Epithelial cell of esophagus (primary cell): ENCODE data around the gene RERE.

ENCODE experiments used
- DNase-seq: peaks from one replicate; pipeline ENCODE4 v3.0.0; 2010; ENCODE audit warnings: low read depth
- H3K4me3 ChIP-seq: 2 replicates; pipeline ENCODE4 v1.5.1; 2011; ENCODE audit warnings: mild to moderate bottlenecking, low read length, control low read depth
- CTCF ChIP-seq: IDR thresholded peaks from 2 replicates; pipeline ENCODE4 v1.5.1; 2011; ENCODE audit warnings: low read depth, mild to moderate bottlenecking, low read length, control low read depth, inconsistent platforms; ENCODE audit not compliant: insufficient read depth; ENCODE audit errors: missing control alignments

Gene RERE

GRCh38 chr1:8679929-8680663 lies 137.3 kb downstream of the RERE start:
- H3K4me3 ChIP-seq = no peak overlapping the region
- TF ChIP-seq CTCF = no peak
- no peak for DNase-seq

- H3K4me3 ChIP-seq = no peak overlapping the region
- no peak for TF ChIP-seq CTCF
- peak; percentile 61 for DNase-seq
Measured at GRCh38 chr1:8679395-8679800, 138.0 kb downstream of the RERE start.

DNA sequence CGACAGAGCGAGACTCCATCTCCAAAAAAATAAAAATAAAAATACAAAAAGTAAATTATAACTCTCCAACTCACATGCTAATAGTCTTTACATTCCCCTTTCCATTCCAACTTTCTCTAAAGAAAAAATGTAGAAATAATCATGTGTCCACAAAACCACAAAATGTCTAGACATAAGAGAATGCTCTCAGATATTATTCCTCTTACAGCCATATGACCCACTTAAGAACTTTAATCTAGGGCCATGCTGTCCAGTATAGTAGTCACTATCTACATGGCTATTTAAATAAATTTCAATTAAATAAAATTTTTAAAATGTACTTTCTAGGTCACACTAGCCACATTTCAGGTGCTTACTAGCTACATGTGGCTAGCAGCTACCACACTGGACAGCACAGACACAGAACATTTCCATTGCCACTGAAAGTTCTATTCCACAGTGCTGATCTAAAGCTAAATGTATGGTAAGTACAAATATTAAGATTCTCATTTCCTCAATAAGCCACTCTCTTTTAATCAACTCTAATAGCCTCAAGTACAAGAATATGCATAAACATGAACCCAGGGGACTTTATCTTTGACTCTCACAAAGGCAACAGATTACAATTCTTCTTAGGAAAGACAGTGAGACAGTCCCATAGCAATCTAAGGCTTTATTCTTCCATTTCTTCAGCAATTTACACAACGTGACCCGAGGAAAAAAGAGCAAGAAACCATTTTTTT lies 138.6 kb downstream of the RERE start:
- H3K4me3 ChIP-seq = no peak overlapping the region
- no peak for DNase-seq
- TF ChIP-seq CTCF = no peak

DNA sequence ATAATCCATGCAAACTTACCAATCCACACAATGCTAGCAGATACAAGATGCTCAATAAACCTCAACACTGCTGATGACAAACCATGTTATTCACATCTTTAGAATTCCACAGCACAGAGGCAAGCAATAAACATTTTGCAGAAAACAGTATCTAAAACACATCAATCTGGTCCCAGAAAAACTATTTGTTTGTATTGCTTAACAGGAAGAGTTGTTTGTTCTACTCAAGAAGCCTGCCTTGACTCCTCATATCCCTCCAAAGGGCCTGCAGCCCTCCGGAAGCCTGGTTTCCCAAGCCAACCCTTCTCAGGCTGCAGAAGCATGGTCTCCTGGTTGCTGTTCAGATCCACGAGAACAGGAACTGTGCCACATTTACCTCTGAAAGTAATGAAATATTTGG lies 139.7 kb downstream of the RERE start:
- DNase-seq = no peak
- no peak for TF ChIP-seq CTCF
- H3K4me3 ChIP-seq = no peak overlapping the region

GRCh38 chr1:8676813-8677212 lies 140.6 kb downstream of the RERE start:
- TF ChIP-seq CTCF = no peak
- DNase-seq = no peak
- no peak overlapping the region for H3K4me3 ChIP-seq

- no peak for TF ChIP-seq CTCF
- DNase-seq = no peak
- H3K4me3 ChIP-seq = no peak overlapping the region
Measured at GRCh38 chr1:8676072-8676471, 141.4 kb downstream of the RERE start.
